PC-3 (cell line): ENCODE measurements around the gene CTNND1. TPM values are rescaled to one million over a fixed set of nuclear protein-coding genes. Genes with fewer than 3 reads are reported as not detected.

ENCODE experiments used
- ATAC-seq: fragments of 200-7000 bp; cut with Tn5 transposase; 2 replicates; pipeline ENCODE4 v1.9.1; 2020; ENCODE audit warnings: mild to moderate bottlenecking, moderate library complexity
- BruUV-seq: library from RNA; stranded (reverse); fragments of 400-500 nt; replicated peaks from 2 replicates; lab custom pipeline; 2021; lab: Mats Ljungman, UMichigan
- CTCF ChIA-PET: fragments of 300-600 bp; sonication (Branson Sonifier 250); formaldehyde crosslinking; loops from one replicate; lab custom pipeline; 2022; ENCODE audit warnings: antibody characterized with exemption; lab: Charles Lee
- POLR2A ChIA-PET: fragments of 300-600 bp; sonication (Branson Sonifier 250); formaldehyde crosslinking; loops from one replicate; lab custom pipeline; 2022; ENCODE audit warnings: antibody characterized with exemption; ENCODE audit not compliant: unreplicated experiment; lab: Charles Lee
- DNase-seq: peaks from one replicate; pipeline ENCODE4 v3.0.0-alpha.2; 2015
- H2AFZ ChIP-seq: fragments of 300-600 bp; sonication (generic); 2 replicates; pipeline ENCODE4 v1.6.0; 2016; ENCODE audit warnings: antibody characterized with exemption, low read length
- H3F3A ChIP-seq: fragments of 300-600 bp; sonication (generic); one replicate; pipeline ENCODE4 v1.6.0; 2017; ENCODE audit warnings: antibody characterized with exemption, low read length, control low read depth, mild to moderate bottlenecking; ENCODE audit not compliant: unreplicated experiment
- H3K27ac ChIP-seq: fragments of 300-600 bp; sonication (generic); 2 replicates; pipeline ENCODE4 v1.5.1; 2016; ENCODE audit warnings: mild to moderate bottlenecking, low read length
- H3K27me3 ChIP-seq: fragments of 300-600 bp; sonication (generic); 2 replicates; pipeline ENCODE4 v1.6.1; 2016; ENCODE audit warnings: low read length, mixed read lengths
- H3K36me3 ChIP-seq: fragments of 300-600 bp; sonication (generic); 2 replicates; pipeline ENCODE4 v1.6.1; 2016; ENCODE audit warnings: low read depth, mixed run types, low read length, mixed read lengths
- H3K4me1 ChIP-seq: fragments of 300-600 bp; sonication (generic); 2 replicates; pipeline ENCODE4 v1.5.1; 2016; ENCODE audit warnings: low read length; ENCODE audit not compliant: insufficient read depth
- H3K4me2 ChIP-seq: fragments of 300-600 bp; sonication (generic); 2 replicates; pipeline ENCODE4 v1.6.0; 2016; ENCODE audit warnings: low read length
- H3K4me3 ChIP-seq: fragments of 300-600 bp; sonication (generic); 2 replicates; pipeline ENCODE4 v1.5.1; 2016; ENCODE audit warnings: mild to moderate bottlenecking, low read length, mixed read lengths
- H3K79me2 ChIP-seq: fragments of 300-600 bp; sonication (generic); 2 replicates; pipeline ENCODE4 v1.6.1; 2017; ENCODE audit warnings: low read length, mixed read lengths
- H3K9ac ChIP-seq: fragments of 300-600 bp; sonication (generic); 2 replicates; pipeline ENCODE4 v1.6.0; 2016; ENCODE audit warnings: mild to moderate bottlenecking, low read length
- H3K9me2 ChIP-seq: fragments of 300-600 bp; sonication (generic); replicated peaks from 2 replicates; pipeline ENCODE4 v1.6.1; 2016; ENCODE audit warnings: mixed run types, low read length, mixed read lengths
- H3K9me3 ChIP-seq: fragments of 300-600 bp; sonication (generic); 2 replicates; pipeline ENCODE4 v1.6.1; 2016; ENCODE audit warnings: low read length, mixed read lengths
- H4K20me1 ChIP-seq: fragments of 300-600 bp; sonication (generic); 2 replicates; pipeline ENCODE4 v1.6.1; 2016; ENCODE audit warnings: low read length, mixed read lengths
- CTCF ChIP-seq: fragments of 300-600 bp; sonication (generic); conservative IDR thresholded peaks from 2 replicates; pipeline ENCODE4 v1.5.1; 2017; ENCODE audit warnings: antibody characterized with exemption, low read depth, mild to moderate bottlenecking, low read length
- EZH2 ChIP-seq: fragments of 300-600 bp; sonication (generic); IDR thresholded peaks from one replicate; pipeline ENCODE4 v1.6.1; 2017; ENCODE audit warnings: antibody characterized with exemption, mild to moderate bottlenecking, low read length; ENCODE audit not compliant: unreplicated experiment
- EZH2phosphoT487 ChIP-seq: fragments of 300-600 bp; sonication (generic); IDR thresholded peaks from 2 replicates; pipeline ENCODE4 v1.6.1; 2018; ENCODE audit warnings: mild to moderate bottlenecking, antibody characterized with exemption, low read length, borderline replicate concordance
- intact Hi-C: fragments of 100-400 bp; cut with micrococcal nuclease; formaldehyde crosslinking; loops from 2 replicates; pipeline ENCODE4 v1.9.0; 2023
- total RNA-seq: library from RNA; depleted of rRNA; stranded (reverse); fragments of >200 nt; gene quantifications from 2 replicates; pipeline ENCODE4 v1.2.3, GENCODE V29; 2014

The CTNND1 gene
- total RNA-seq, 1 experiment from 2014 or later = 121 TPM

- Histone ChIP-seq H3K79me2 (peaks cover 75% of the 10 kb centered on the region), H4K20me1 (peaks cover 46% of the 10 kb centered on the region), H3K4me3 (peak overlapping the region; percentile 79), H3K9ac (peak overlapping the region; percentile 91), H3K27ac (no peak overlapping the region), H3K9me2 (no peaks in the 10 kb centered on the region), H3K27me3 (no peaks in the 10 kb centered on the region), H2AFZ (no peak overlapping the region), H3K36me3 (no peaks in the 10 kb centered on the region; the same call in 1 of the 2 replicates), H3K9me3 (no peaks in the 10 kb centered on the region), H3K4me1 (peaks cover 26% of the 10 kb centered on the region), H3F3A (no peaks in the 10 kb centered on the region), H3K4me2 (peak overlapping the region; percentile 84)
- POLR2A ChIA-PET = interaction anchor here (3.9 kb wide), 1 partner anchor 15 kb away, joined by 39 read pairs; no protein-coding TSS in a partner anchor
- no TSS peak for BruUV-seq
- no peak for TF ChIP-seq EZH2phosphoT487
- TF ChIP-seq CTCF = no peak
- TF ChIP-seq EZH2 = no peak
- DNase-seq (no peak), ATAC-seq (no peak)
- intact Hi-C loops = loop anchor here (5.0 kb wide), 2 partner anchors 628 to 748 kb away; no protein-coding TSS in a partner anchor
- CTCF ChIA-PET = interaction anchor here (2.3 kb wide), 1 partner anchor 37 kb away, joined by 12 read pairs; no protein-coding TSS in a partner anchor
Measured at GRCh38 chr11:57764021-57764420, 2.4 kb downstream of the CTNND1 start.

- CTCF ChIA-PET = interaction anchor here (2.3 kb wide), 1 partner anchor 36 kb away, joined by 12 read pairs; no protein-coding TSS in a partner anchor
- ATAC-seq (no peak), DNase-seq (no peak)
- intact Hi-C loops = loop anchor here (5.0 kb wide), 2 partner anchors 628 to 748 kb away; no protein-coding TSS in a partner anchor
- peaks cover 49% of the 10 kb centered on the region for H4K20me1 ChIP-seq
- BruUV-seq = no TSS peak
- H2AFZ ChIP-seq = no peak overlapping the region
- no peaks in the 10 kb centered on the region for H3K9me3 ChIP-seq
- POLR2A ChIA-PET = interaction anchor here (3.9 kb wide), 1 partner anchor 14 kb away, joined by 39 read pairs; no protein-coding TSS in a partner anchor
- peak overlapping the region; percentile 79 for H3K4me3 ChIP-seq
- H3K9me2 ChIP-seq = no peaks in the 10 kb centered on the region
- TF ChIP-seq EZH2phosphoT487 (no peak), EZH2 (no peak), CTCF (no peak)
- H3K4me2 ChIP-seq = peak overlapping the region; percentile 84
- no peaks in the 10 kb centered on the region for H3K27me3 ChIP-seq
- peaks cover 26% of the 10 kb centered on the region for H3K4me1 ChIP-seq
- H3K9ac ChIP-seq = peak overlapping the region; percentile 91
- H3K36me3 ChIP-seq = no peaks in the 10 kb centered on the region; the same call in 1 of the 2 replicates
- no peak overlapping the region for H3K27ac ChIP-seq
- peaks cover 80% of the 10 kb centered on the region for H3K79me2 ChIP-seq
- H3F3A ChIP-seq = no peaks in the 10 kb centered on the region
Measured at GRCh38 chr11:57764566-57764965, 3.0 kb downstream of the CTNND1 start.

- no peak for DNase-seq
- intact Hi-C loops = loop anchor here (5.0 kb wide), 2 partner anchors 627 to 747 kb away; no protein-coding TSS in a partner anchor
- H3K4me3 ChIP-seq = peak overlapping the region; percentile 79
Measured at GRCh38 chr11:57764972-57765371, 3.4 kb downstream of the CTNND1 start.

More at GRCh38 chr11:57764972-57765371, 3.4 kb downstream of the CTNND1 start:
- Histone ChIP-seq H3K4me2 (peak overlapping the region; percentile 84), H3K79me2 (peaks cover 84% of the 10 kb centered on the region), H3K9me3 (no peaks in the 10 kb centered on the region), H3K27ac (no peak overlapping the region), H3F3A (no peaks in the 10 kb centered on the region), H3K9ac (peak overlapping the region; percentile 91; the same call in 1 of the 2 replicates), H3K9me2 (no peaks in the 10 kb centered on the region), H3K4me1 (peaks cover 26% of the 10 kb centered on the region), H3K27me3 (no peaks in the 10 kb centered on the region), H3K36me3 (no peaks in the 10 kb centered on the region; the same call in 1 of the 2 replicates), H4K20me1 (peaks cover 52% of the 10 kb centered on the region), H2AFZ (no peak overlapping the region)
- POLR2A ChIA-PET = interaction anchor here (0.5 kb wide), 1 partner anchor 23 kb away, joined by 3 read pairs; the partner anchor contains the start of gene SELENOH
- TF ChIP-seq CTCF (no peak), EZH2phosphoT487 (no peak), EZH2 (no peak)
- CTCF ChIA-PET = no interaction called here
- ATAC-seq = no peak
- BruUV-seq = no TSS peak
